ENCODE measurements around the gene TMEM178A. TPM values are rescaled to one million over a fixed set of nuclear protein-coding genes. Genes with fewer than 3 reads are reported as not detected.

The TMEM178A gene
- polyA plus RNA-seq, 1 donor from 2014 or later, result 31.8 TPM

DNA sequence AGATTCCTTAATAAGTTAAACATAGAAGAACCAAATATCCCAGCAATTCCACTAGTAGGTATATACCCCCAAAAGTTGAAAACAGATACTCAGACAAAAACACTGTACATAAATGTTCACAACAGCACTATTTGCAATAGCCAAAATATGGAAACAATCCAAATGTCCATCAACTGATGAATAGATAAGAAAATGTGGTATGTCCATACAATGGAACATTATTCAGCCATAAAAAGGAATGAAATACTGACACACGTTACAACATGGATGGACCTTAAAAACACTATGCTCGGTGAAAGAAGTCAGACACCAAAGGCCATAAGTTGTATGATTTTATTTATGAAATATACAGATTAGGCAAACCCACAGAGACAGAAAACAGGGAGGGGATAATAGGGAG, 12.5 kb downstream of the TMEM178A start:
- Histone ChIP-seq H4K20me1 (ENCODE audit: insufficient read depth) (no peaks in the 10 kb centered on the region), H3K4me3 (ENCODE audit: low read length) (no peak overlapping the region), H3K4me2 (ENCODE audit: low read length) (no peak overlapping the region), H3K9me2 (ENCODE audit: insufficient read depth, low read length) (no peaks in the 10 kb centered on the region), H3K27me3 (ENCODE audit: insufficient read depth, low read depth, low read length) (no peaks in the 10 kb centered on the region), H3K9ac (ENCODE audit: low read length) (no peak overlapping the region), H3K9me3 (ENCODE audit: low read length) (no peaks in the 10 kb centered on the region), H3K36me3 (ENCODE audit: insufficient read depth, low read length) (no peaks in the 10 kb centered on the region), H2AFZ (ENCODE audit: low read depth, low read length) (no peak overlapping the region), H3K27ac (ENCODE audit: low read length) (no peak overlapping the region), H3K79me2 (replicated peaks; ENCODE audit: insufficient read depth, low read length) (peaks cover 4% of the 10 kb centered on the region), H3F3A (ENCODE audit: insufficient read depth, low read length, poor library complexity, severe bottlenecking) (no peaks in the 10 kb centered on the region)
- no peak for TF ChIP-seq REST (IDR thresholded peaks at IDR 0.05; ENCODE audit: borderline replicate concordance)

DNA sequence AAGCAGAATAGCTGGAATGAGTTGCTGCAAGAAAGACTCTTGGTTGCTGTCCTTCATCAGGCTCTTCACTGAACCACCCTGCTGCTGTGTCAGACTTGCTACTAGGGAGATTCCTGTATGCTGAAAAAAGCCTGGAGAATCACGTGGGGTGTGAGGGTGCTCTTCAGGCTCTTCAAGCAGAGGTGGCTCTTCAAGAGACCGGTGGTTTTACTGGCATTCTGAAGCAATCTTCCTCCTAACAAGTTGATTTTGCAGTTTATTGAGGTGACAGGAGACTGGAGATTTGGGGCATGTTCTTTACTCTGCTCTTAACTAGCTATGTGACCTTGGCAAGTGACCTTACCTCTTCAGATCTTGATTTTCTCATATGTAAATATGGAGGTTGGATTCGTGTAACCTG, 14.1 kb downstream of the TMEM178A start:
- TF ChIP-seq RAD21 (conservative IDR thresholded peaks at IDR 0.05), result no peak
- TF ChIP-seq CTCF (IDR thresholded peaks at IDR 0.05; ENCODE audit: poor library complexity, severe bottlenecking), result no peak
- TF ChIP-seq EP300 (conservative IDR thresholded peaks at IDR 0.05; ENCODE audit: poor library complexity, severe bottlenecking), result no peak
- TF ChIP-seq SMC3 (conservative IDR thresholded peaks at IDR 0.05; ENCODE audit: poor library complexity), result no peak
- no peak for TF ChIP-seq MXI1 (conservative IDR thresholded peaks at IDR 0.05; ENCODE audit: poor library complexity, severe bottlenecking)
- TF ChIP-seq TAF1 (IDR thresholded peaks at IDR 0.05; ENCODE audit: low read depth), result no peak
- no peak for TF ChIP-seq EZH2 (IDR thresholded peaks at IDR 0.05; ENCODE audit: borderline replicate concordance, insufficient read depth, low read length, poor library complexity, severe bottlenecking)
- TF ChIP-seq REST (IDR thresholded peaks at IDR 0.05; ENCODE audit: borderline replicate concordance), result no peak
- no peak for TF ChIP-seq POLR2AphosphoS5 (IDR thresholded peaks at IDR 0.05)
- no peak overlapping the region for H3K27ac ChIP-seq (ENCODE audit: low read length)
- H3K9me3 ChIP-seq (ENCODE audit: low read length), result no peaks in the 10 kb centered on the region
- H3F3A ChIP-seq (ENCODE audit: insufficient read depth, low read length, poor library complexity, severe bottlenecking), result no peaks in the 10 kb centered on the region
- no peaks in the 10 kb centered on the region for H4K20me1 ChIP-seq (ENCODE audit: insufficient read depth)
- H2AFZ ChIP-seq (ENCODE audit: low read depth, low read length), result no peak overlapping the region
- H3K9ac ChIP-seq (ENCODE audit: low read length), result no peak overlapping the region
- H3K4me3 ChIP-seq (ENCODE audit: low read length), result no peak overlapping the region
- no peaks in the 10 kb centered on the region for H3K9me2 ChIP-seq (ENCODE audit: insufficient read depth, low read length)
- no peaks in the 10 kb centered on the region for H3K36me3 ChIP-seq (ENCODE audit: insufficient read depth, low read length)
- H3K27me3 ChIP-seq (ENCODE audit: insufficient read depth, low read depth, low read length), result no peaks in the 10 kb centered on the region
- H3K79me2 ChIP-seq (replicated peaks; ENCODE audit: insufficient read depth, low read length), result no peaks in the 10 kb centered on the region
- H3K4me2 ChIP-seq (ENCODE audit: low read length), result no peak overlapping the region
